GM18858 (cell line): ENCODE results near the gene PLA2R1.
"Not testable (repeated sequence)": the region's sequence is repeated elsewhere in the genome, so short reads cannot be mapped to it uniquely, and the experiment has no call there.

Experiments used
- ATAC-seq: cut with Tn5 transposase; IDR thresholded peaks from one replicate; pipeline ENCODE4 v1.9.1; 2021; ENCODE audit not compliant: unreplicated experiment

The PLA2R1 gene

DNA sequence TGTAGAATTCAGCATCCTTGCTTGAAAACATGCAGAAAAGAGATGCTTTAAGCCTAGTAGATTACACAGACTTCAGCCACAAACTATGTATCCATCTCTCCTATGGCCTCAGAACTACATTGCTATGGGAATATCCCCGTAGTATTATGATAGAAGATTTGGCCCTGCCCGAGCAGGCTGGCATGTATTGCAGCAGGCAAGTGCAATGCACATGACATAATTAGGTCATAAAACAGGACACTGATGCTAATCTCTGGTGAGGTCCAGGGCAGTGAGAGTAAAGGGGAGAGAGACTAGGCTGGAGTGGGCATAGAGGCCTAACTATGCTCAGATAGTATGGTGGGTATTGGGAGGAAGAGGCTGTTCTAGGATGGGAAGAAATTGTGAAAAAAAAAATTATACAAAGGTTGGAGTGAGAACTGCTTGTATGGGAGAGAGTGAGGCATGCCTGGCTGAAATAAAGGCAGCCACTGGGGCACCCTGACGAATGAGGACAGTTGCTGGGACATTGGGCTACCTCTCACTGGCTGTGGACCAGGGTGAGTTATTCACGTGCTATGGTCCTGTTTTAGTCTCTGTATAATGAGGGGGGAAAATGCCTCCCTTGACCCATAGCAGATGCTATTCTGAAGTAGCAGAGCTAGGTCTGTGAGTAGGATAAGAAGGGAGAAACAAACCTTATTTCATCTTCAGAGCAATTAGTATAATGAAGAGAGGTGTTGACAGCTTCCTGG lies 1.6 kb upstream of the PLA2R1 start:
- ATAC-seq = no peak

DNA sequence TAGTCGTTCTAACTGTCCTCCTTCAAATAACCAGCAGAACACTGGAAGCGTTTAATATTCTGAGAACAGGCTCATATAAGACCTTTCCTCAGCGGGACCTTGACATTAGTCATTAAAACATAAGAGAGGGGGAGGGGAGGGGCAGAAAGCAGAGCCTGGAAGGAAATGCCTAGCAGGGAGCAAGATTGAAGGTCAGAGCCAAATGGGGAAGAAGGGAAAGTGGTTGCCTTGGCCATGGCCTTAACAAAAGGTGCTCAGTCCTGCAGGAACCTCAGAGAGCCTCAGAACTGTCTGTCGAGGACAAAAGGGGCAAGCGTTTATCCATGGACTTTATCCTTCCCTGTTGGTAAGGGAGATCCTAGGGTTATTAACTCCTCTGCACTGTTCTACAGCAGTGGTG lies 856 bp upstream of the PLA2R1 start:
- no peak for ATAC-seq

DNA sequence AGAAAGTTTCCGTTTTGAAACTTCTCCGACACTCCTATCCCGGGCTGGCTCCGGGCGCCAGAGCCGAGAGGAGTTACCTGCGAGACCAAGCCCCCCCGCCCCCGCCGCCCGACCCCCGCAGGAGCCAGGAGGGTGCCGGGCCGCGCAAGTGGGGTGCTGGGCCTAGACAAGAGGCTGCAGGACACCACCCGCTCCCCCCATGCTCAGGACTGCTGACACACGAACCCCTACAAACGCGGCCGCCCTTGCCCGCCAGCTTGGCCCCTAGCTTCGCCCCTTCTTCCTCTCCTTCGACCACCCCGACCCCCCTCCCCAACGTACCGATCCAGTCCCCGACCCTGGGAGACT lies 497 bp downstream of the PLA2R1 start:
- ATAC-seq = no peak

DNA sequence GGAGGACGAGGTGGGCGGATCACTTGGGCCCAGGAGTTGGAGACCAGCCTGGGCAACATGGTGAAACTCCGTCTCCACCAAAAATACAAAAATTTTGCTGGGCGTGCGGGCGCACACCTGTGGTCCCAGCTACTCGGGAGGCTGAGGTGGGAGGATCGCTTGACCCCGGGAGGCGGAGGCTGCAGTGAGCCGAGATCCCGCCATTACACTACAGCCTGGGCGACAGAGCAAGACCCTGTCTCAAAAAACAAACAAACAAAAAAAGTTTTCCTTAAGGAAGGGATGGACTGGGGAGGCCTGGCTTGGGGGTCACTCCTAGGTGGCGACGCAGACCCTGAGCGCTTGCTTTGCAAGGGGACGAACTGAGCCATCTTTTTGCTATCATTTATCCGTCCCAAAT lies 882 bp downstream of the PLA2R1 start:
- no peak for ATAC-seq

DNA sequence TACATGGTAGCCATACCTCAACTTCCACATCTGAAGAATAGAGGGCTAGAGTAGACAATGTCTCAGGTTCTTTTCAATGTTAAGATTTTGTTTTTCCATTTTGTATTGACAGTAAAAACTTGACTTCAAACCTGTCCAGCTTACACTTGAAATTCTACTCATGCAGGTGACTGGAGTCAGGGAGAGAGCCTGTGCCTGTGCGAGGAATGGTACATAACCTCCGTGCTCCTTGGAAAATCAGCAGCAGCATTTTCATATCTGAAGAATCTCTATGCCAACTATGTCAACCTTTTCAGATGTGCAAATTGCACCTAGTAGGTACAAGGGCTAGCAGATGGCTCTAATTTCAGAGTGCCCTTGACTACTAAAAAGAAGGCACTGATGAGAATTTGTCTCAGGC lies 2.1 kb downstream of the PLA2R1 start:
- ATAC-seq = no peak

DNA sequence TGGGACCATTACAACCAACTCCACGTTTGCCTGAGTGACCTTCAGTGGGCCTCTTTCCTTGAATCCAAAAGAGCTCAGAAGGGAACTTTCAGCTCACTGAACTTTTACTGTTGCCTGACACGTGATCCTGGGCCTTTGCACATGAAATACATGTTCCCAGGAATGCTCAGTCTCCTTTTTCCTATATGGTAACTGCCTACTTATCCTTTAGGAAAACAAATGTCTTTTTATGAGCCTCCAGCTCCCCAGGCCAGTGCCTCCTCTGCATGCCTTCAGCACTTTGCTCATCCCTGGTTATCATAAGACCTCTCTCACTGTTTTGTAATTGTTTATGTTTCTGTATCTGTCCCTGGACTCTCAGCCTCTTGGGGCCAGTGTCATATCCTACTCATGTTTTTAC lies 5.1 kb downstream of the PLA2R1 start:
- no peak for ATAC-seq

DNA sequence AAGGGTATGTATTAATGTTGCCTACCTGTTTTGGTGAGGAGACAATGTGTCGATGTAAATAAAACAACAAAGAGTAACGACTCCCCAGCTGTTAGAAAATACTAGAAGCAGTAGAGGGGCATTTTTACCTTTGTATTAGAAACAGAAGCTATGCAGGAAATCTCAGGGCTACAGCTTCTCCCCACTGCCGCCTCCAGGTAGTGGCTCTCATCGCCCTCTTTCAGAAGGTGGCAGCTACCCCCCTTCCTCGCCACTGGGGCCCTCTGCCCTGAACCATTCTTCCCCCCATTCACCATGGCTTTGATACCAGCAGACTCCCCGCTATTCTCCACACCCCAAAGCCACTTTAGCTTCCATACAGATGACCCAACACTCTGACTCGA lies 6.7 kb downstream of the PLA2R1 start:
- no peak for ATAC-seq

DNA sequence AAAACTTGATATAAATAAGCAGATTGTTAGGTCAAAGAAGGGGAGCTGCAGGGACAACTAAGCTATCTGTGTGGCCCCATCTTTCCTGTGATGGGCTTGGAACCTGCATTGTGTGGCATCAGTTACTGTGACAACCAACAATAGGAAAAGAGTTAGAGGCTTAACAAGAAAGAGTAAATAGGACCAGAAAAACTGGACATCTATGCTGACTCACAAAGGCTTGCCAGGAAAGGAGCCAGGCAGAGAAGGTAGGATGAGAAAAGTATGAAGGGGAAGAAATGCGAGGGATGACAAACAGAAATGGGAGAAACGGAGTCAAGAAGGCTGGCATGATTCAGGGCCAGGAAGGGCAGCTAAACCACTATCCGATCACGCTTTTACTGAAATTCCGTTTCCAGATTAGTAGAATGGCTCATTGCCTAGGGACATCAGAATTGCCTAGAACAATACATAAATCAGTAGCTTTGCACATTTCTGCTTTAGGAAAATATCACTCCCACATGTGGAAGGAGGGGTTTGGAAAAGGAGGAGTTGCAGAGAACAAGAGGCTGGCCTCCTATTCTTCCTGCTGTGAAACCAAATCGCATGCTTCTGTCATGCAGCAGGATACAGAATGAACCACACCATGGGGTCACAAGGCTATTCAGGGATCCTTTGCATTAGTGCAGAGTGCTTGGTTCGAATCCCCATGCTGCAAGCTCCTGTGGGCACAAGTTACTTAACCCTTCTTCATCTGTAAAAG lies 7.3 kb downstream of the PLA2R1 start:
- no peak for ATAC-seq

DNA sequence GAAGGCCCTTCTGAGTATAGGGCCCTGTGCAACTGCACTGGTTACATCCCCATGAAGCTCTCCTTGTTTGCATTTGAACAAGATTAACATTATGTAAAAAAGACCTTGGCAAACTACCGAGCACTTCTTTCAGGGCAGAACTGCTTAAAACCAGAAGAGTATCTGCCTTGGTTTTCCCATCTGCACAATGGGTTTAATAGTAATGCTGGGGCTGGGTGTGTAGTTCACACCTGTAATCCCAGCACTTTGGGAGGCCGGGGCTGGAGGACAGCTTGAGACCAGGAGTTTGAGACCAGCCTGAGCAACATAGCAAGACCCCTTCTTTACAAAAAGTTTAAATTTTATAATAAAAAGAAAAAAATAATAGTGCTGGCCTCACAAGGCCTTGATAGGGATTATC lies 8.5 kb downstream of the PLA2R1 start:
- no peak for ATAC-seq

DNA sequence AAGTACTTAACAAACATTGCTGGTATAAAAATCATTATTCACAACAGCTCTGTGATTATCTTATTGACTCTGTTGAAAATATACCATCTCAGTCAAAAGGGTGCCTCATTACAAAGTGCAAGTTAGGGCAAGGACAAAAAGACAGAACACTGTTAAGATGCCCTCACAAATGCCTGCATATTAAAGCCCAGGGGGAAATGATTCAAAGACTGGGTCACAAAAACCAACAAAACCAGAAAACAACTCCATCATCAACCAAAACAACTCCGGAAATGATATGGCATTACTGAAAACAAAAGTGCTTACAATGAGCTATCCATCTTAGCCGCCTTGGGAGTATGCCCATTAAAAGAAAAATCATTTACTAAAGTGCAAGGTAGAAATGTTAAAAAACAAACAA lies 9.9 kb downstream of the PLA2R1 start:
- ATAC-seq = no peak

DNA sequence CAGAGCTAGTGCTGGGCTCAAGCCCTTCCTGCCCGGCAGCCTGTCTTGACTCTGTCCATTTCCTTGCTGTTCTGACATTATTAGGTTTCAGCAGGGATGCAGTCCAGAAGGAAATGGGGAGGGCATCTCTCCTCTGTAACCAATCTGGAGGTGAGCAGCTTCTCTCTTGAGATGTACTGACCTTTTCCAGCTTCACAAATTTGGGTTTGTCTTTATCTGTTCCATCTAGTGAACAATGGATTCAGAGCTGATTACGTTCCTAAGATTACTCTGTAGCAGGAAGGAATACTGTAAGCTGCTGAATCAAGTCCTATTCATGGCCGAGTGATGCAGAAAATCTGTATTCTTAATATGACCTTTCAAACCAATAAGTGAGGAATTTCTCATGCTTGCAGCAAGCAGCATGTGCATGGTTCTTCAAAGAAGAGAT lies 11.0 kb downstream of the PLA2R1 start:
- no peak for ATAC-seq

DNA sequence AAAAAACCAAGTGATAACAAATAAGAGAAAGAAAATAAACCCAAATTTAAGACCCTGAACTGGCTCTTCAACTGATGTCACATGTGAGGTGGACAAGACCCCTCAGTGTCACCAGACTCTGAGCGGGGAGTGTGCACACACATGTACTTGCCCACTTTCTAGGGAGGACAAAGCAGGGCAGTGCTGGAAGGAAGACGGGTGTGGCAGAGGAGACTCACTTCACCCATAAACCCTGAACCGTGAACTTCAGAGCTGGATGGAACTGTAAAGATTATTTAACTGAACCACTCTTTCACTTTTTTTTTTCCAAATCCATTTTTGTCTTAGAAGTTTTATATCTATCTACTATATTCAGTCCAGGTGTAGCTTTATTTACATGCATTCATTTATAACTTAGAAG lies 12.3 kb downstream of the PLA2R1 start:
- no peak for ATAC-seq

DNA sequence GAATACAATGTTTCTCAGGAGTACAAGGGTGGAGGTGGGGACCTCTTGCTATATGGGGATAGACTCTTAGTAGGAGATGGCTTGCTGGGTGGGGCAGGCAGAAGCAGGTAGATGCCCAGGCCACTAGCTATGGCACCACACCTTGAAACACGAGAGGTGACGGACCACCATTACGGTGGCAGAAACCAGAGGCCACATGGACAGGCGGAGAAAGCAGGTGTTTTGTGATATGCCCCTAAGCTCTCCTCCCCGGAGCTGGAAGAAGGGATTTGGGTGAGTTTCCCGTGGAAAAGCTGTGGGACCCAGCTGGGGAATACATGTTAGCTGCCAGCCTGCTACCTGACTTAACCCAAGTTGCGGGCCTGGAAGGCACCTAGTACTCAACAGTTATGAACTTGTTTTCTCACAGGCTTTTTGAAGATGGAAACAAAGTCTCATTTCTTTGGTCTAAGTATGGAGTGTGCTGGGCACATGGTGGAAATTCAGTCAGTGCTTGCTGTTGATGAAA lies 16.7 kb downstream of the PLA2R1 start:
- no peak for ATAC-seq

DNA sequence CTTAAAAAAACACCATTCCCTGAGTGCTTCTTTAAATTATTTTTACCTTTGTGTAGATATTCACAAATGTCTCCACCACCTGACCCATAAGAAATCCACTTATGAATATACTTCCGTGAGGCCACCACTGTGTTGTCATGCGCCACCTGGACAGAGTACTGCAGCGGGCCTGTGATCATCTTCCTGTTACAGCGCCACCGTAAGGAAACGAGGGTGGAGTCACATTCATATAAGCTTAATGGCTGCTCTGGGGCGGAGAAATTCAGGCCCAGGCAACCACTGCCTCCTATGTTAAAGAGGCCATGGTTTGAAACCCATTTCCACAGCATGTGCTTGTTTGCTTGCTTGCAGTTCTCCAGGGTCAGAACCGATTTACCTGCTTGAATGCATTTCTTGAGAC lies 17.7 kb downstream of the PLA2R1 start:
- no peak for ATAC-seq

DNA sequence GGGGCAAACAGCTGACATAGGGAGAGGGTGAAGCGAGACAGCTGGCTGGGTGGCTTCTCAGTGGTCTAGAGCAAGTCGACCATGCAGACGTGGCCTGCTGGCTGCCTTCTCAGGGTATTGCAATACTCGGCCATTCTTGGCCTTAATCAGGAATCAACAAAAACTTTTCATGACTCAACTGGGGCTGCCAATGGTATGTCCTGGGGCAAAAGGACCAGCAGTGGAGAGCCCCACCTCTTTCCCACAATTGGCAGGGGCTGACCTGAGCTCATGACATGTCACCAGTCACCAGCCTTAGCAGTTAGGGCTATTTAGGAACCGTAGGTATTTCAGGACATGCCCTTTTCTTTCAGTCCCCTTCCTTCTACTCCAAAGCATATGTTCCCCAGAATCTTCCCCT lies 19.1 kb downstream of the PLA2R1 start:
- no peak for ATAC-seq

DNA sequence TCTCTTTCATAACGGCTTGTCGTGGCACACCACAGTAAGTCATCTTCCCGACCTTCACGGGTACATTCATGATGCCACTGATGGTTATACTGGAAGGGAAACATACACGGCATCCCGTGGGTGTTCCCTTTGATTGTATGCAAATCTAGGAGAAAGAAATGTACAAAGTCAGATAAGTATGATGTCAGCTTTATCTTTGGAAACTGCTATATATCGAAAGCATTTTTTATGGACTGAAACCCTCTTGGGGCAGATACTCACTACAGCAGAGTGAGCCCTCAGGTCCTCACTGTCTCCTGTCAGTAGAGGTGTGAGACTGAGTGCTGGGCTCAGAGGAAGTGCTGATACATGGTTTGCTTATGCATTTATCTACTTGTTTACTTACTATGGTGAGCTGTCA lies 20.4 kb downstream of the PLA2R1 start:
- ATAC-seq = no peak

DNA sequence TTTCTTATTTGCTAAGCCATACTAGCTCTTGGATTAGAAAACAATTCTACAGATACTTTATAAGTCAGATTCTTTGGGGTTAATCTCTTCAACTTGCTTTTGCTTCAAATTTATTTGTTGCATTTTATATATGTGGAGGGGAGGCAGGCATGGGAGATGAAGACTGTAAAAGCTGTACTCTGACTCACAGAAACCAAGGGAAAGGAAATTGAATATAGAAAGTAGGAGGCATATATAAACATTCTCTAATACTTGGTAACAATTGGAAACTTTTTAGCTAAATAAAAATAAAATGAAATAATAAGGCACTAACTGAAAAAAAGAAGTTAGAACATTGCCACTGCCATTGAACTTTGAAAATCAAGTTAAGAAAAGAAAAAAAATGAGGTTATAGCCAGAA lies 21.3 kb downstream of the PLA2R1 start:
- ATAC-seq = no peak

DNA sequence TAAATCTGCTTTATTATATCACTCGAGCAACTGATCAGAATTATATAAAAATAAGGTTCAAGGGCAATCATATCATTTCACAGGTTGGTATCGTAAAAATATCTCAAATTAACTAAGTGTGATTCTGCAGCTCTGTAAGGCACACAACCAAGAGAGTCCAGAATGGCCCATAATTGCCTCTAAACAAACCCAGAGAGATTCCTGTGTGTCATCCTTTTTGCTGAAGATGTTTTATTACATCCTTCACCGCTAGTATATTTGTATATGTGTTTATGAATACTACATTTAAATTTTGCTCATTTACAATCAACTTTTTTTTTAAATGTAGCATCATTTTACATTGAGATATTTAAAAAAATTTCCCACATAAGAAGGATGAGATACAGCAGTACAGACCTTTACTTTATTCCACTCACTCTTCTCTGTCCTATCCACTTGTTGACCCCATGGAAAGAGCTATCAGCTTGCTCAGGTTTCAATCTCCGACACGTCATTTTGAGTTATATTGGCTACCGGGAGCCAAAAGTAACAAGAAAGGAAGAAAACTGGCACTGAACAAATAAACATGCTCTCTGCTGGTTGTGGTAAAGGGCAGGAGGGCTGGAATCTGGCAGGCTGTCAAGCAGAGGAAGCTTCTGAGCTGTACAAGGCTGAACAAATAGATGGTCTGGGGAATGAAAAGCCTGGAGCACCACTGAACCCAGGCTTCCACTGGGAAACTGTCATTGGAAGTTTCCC lies 23.1 kb downstream of the PLA2R1 start:
- ATAC-seq = no peak

DNA sequence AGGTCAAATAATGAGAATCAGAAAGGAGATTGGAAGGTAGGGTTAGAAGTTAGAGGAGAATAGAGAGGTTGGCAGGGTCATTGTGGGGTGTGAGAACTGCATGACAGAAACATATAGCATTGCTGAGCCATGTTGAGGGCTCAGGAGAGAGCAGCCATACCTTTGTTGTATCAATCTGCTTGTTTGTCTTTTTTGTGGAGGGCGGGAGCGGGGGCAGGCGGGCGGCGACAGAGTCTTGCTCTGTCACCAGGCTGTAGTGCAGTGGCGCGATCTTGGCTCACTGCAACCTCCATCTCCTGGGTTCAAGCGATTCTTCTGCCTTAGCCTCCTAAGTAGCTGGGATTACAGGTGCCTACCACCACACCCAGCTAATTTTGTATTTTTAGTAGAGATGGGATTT lies 23.8 kb downstream of the PLA2R1 start:
- not testable (repeated sequence) for ATAC-seq

DNA sequence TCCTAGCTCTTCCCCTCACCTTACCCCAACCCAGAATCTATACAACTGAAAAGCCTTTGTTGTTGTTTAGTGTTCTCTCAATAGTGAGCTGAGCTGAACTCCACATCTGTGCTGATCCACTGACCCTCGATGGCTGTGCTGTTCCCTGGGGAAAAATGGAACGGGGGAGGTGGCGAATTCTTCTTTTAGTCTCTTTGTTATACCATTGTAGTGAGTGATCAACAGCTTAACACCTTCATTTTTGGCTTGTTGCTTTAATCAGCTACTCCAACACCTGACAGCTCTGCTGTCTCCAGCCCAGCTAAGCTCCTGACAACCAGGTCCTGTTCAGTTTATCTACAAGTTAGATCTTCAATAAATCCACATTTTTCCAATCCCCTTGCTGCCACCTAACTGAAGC lies 25.7 kb downstream of the PLA2R1 start:
- no peak for ATAC-seq

DNA sequence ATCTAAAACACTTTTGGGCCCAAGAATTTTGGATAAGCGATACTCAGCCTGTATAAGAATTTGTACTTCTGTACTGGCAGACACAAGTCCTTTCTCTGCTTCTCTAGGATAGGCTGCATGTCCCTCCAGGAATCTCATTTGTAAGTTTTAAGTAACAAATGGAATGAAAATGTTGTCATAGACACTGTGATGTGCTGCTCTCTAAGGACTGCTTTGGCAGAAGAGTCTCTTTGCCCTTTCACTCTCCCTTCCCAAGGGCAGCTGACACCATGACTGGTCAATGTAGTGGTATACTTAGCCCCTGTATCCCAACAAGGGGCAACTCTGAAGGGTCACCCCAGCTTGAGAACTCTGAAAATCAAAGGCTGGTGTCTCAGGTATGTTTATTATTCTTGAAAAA lies 27.3 kb downstream of the PLA2R1 start:
- no peak for ATAC-seq

DNA sequence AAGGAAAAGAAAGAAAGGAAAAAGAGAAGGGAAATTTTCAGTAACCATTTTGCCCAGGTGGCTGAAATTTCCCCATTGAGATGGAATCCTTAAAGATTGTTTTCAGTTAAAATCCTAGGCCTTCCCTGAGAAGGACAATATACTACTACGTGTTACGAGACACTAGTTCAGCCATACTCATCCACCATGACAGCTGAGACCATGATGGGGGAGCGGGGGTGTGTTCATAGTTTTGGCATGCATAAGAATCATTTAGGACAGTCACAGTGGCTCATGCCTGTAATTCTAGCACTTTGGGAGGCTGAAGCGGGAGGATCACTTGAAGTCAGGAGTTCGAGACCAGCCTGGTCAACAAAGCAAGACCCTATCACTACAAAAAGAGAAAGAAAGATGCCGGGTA lies 28.0 kb downstream of the PLA2R1 start:
- ATAC-seq = no peak
